ENCODE measurements around the gene RPS6KA5. TPM values are rescaled to one million over a fixed set of nuclear protein-coding genes. Genes with fewer than 3 reads are reported as not detected.

RPS6KA5 gene
- total RNA-seq, 1 experiment from 2014 or later: 2.6 TPM

- in situ Hi-C loops (cut with HindIII; ENCODE audit: low pct_unique_long_range_greater_than_20kb, low sequenced_read_pairs): no loop called here
- Histone ChIP-seq H3K27ac (ENCODE audit: low read length) (no peak overlapping the region), H3K27me3 (ENCODE audit: control insufficient read depth, insufficient read depth, low read length) (no peaks in the 10 kb centered on the region), H3K36me3 (ENCODE audit: control insufficient read depth, insufficient read depth, low read length) (no peaks in the 10 kb centered on the region), H3K4me1 (ENCODE audit: control insufficient read depth, insufficient read depth, low read length) (no peaks in the 10 kb centered on the region), H3K9me3 (ENCODE audit: control insufficient read depth, insufficient read depth, low read depth, low read length) (no peaks in the 10 kb centered on the region), H3K4me3 (ENCODE audit: low read depth in 2 of 2, low read length in 2 of 2) (no peak overlapping the region)
- TF ChIP-seq SIN3A (IDR thresholded peaks at IDR 0.05; ENCODE audit: borderline replicate concordance, insufficient read depth, low read depth, low read length): no peak
- TF ChIP-seq TCF7L2 (IDR thresholded peaks at IDR 0.05; ENCODE audit: low read depth, low read length): no peak
- no peak for TF ChIP-seq REST (IDR thresholded peaks at IDR 0.05; ENCODE audit: insufficient read depth in 1 of 2, low read depth in 2 of 2, low read length in 1 of 2)
- no peak for TF ChIP-seq POLR2AphosphoS5 (IDR thresholded peaks at IDR 0.05; ENCODE audit: low read depth, low read length)
- intact Hi-C loops (cut with micrococcal nuclease; ENCODE audit: unreplicated experiment): no loop called here
- no TSS peak for BruUV-seq (replicated peaks)
- ChIA-PET CTCF (no interaction called here), POLR2A (no interaction called here)
- no peak for ATAC-seq
- DNase-seq (ENCODE audit: low read depth, low spot score): no peak
These were observed 176.7 kb downstream of the RPS6KA5 start for GRCh38 chr14:90883782-90884181.

DNA sequence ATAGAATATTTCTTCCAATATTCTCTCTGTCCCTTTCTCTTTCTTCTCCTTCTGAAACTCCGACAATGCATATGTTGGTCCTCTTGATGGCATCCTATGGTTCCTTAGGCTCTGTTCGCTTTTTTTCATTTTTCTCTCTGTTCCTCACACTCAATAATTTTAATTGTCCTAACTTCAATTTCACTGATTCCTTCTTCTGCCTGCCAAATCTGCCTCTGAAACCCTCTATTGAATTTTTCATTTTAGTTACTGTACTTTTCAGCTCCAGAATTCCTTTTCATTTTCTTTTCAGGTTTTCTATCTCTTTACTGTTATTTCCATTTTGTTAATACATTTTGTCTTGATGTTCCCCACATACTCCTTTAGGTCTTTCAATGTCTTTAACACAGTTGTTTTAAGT lies 177.2 kb downstream of the RPS6KA5 start:
- in situ Hi-C loops (cut with HindIII; ENCODE audit: low pct_unique_long_range_greater_than_20kb, low sequenced_read_pairs) (no loop called here), intact Hi-C loops (cut with micrococcal nuclease; ENCODE audit: unreplicated experiment) (no loop called here)
- DNase-seq (ENCODE audit: low read depth, low spot score): no peak
- H3K36me3 ChIP-seq (ENCODE audit: control insufficient read depth, insufficient read depth, low read length): no peaks in the 10 kb centered on the region
- no peaks in the 10 kb centered on the region for H3K9me3 ChIP-seq (ENCODE audit: control insufficient read depth, insufficient read depth, low read depth, low read length)
- no TSS peak for BruUV-seq (replicated peaks)
- H3K4me3 ChIP-seq (ENCODE audit: low read depth in 2 of 2, low read length in 2 of 2): no peak overlapping the region
- TF ChIP-seq CTCF (IDR thresholded peaks at IDR 0.05) (no peak), TCF7L2 (IDR thresholded peaks at IDR 0.05; ENCODE audit: low read depth, low read length) (no peak), SIN3A (IDR thresholded peaks at IDR 0.05; ENCODE audit: borderline replicate concordance, insufficient read depth, low read depth, low read length) (no peak), REST (IDR thresholded peaks at IDR 0.05; ENCODE audit: insufficient read depth in 1 of 2, low read depth in 2 of 2, low read length in 1 of 2) (no peak), POLR2AphosphoS5 (IDR thresholded peaks at IDR 0.05; ENCODE audit: low read depth, low read length) (no peak)
- CTCF ChIA-PET: no interaction called here
- no peak overlapping the region for H3K27ac ChIP-seq (ENCODE audit: low read length)
- POLR2A ChIA-PET: no interaction called here
- H3K4me1 ChIP-seq (ENCODE audit: control insufficient read depth, insufficient read depth, low read length): no peaks in the 10 kb centered on the region
- no peak for ATAC-seq
- no peaks in the 10 kb centered on the region for H3K27me3 ChIP-seq (ENCODE audit: control insufficient read depth, insufficient read depth, low read length)
